SK-N-SH (cell line): Measurements from ENCODE around the gene ATP6V0C.
"Not testable (repeated sequence)": the region's sequence is repeated elsewhere in the genome, so short reads cannot be mapped to it uniquely, and the experiment has no call there.

Experiments
- EP300 ChIP-seq, 2 experiments: IDR thresholded peaks; 2 replicates each; pipeline versions ENCODE4 v1.4.0 to v1.6.1; 2012; ENCODE audit warnings: borderline replicate concordance in 1 of 2, low read depth in 1 of 2, low read length in 1 of 2
- EZH2phosphoT487 ChIP-seq: fragments of 200-600 bp; sonication (generic); IDR thresholded peaks from 2 replicates; pipeline ENCODE4 v1.6.1; 2017; ENCODE audit warnings: low read depth, mixed run types, mild to moderate bottlenecking, antibody characterized with exemption, moderate library complexity, borderline replicate concordance
- FOXJ3 ChIP-seq: sonication (generic); formaldehyde crosslinking; IDR thresholded peaks from 2 replicates; pipeline ENCODE4 v1.5.1; 2020; ENCODE audit warnings: mild to moderate bottlenecking, missing genetic modification reagents
- NFIC ChIP-seq: IDR thresholded peaks from 2 replicates; pipeline ENCODE4 v1.4.0; 2012; ENCODE audit warnings: borderline replicate concordance
- POLR2AphosphoS5 ChIP-seq: IDR thresholded peaks from 2 replicates; pipeline ENCODE4 v1.6.1; 2012; ENCODE audit warnings: low read depth, low read length
- RAD21 ChIP-seq: IDR thresholded peaks from 2 replicates; pipeline ENCODE4 v1.6.1; 2012; ENCODE audit warnings: mild to moderate bottlenecking, low read length
- TAF1 ChIP-seq: IDR thresholded peaks from 2 replicates; pipeline ENCODE4 v1.6.1; 2012; ENCODE audit warnings: low read depth, mild to moderate bottlenecking, low read length, moderate library complexity, borderline replicate concordance
- TF ChIP-seq, protein P1 (sequence below): IDR thresholded peaks from 2 replicates; pipeline ENCODE4 v1.4.0; 2012; ENCODE audit warnings: low read depth
- TF ChIP-seq, protein P2 (sequence below): fragments of 200-600 bp; sonication (generic); IDR thresholded peaks from 2 replicates; pipeline ENCODE4 v1.6.1; 2017; ENCODE audit warnings: antibody characterized with exemption, mild to moderate bottlenecking, moderate library complexity

DNA sequence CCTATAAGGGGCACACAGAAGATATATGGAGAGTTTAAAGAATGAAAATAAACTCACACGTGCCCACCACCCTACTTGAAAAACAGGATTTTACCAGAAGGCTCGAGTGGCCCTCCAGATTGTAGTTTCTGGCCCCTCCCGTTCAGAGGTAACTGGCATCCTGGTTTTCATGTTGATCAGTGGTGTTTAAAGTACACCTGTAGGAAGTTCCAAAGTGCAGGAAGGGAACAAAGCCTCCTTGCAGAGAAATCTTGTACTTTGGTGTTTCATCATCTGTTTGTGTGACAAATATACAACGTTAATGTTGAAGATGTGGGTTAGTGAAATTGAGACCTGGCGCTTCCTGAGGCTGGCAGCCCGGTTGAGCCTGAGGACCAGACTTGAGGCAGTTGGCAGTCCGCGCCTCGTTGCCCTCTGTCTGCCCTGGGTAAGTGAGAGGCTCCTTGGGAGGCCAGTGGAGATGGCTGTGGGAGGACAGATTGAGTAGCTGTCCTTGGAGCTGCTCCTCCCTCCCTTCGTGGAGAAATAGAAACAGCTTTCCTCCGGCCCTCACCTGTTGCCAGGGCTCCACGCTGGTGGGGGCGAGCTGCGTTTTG lies 36.6 kb downstream of the ATP6V0C start:
- not testable (repeated sequence) for TF ChIP-seq RAD21; EZH2phosphoT487; NFIC; POLR2AphosphoS5; EP300 (IDR thresholded peaks at IDR 0.05; ENCODE audit: borderline replicate concordance in 1 of 2, low read depth in 1 of 2, low read length in 1 of 2); FOXJ3; TAF1
- TF ChIP-seq, protein P1, sequence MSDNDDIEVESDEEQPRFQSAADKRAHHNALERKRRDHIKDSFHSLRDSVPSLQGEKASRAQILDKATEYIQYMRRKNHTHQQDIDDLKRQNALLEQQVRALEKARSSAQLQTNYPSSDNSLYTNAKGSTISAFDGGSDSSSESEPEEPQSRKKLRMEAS, result not testable (repeated sequence)
- TF ChIP-seq, protein P2, sequence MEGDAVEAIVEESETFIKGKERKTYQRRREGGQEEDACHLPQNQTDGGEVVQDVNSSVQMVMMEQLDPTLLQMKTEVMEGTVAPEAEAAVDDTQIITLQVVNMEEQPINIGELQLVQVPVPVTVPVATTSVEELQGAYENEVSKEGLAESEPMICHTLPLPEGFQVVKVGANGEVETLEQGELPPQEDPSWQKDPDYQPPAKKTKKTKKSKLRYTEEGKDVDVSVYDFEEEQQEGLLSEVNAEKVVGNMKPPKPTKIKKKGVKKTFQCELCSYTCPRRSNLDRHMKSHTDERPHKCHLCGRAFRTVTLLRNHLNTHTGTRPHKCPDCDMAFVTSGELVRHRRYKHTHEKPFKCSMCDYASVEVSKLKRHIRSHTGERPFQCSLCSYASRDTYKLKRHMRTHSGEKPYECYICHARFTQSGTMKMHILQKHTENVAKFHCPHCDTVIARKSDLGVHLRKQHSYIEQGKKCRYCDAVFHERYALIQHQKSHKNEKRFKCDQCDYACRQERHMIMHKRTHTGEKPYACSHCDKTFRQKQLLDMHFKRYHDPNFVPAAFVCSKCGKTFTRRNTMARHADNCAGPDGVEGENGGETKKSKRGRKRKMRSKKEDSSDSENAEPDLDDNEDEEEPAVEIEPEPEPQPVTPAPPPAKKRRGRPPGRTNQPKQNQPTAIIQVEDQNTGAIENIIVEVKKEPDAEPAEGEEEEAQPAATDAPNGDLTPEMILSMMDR, result not testable (repeated sequence)
